Measurements from ENCODE around the gene FBXL14. TPM values are rescaled to one million over a fixed set of nuclear protein-coding genes. Genes with fewer than 3 reads are reported as not detected.

Gene FBXL14
- total RNA-seq, 1 experiment from 2014 or later: 23.6 TPM

DNA sequence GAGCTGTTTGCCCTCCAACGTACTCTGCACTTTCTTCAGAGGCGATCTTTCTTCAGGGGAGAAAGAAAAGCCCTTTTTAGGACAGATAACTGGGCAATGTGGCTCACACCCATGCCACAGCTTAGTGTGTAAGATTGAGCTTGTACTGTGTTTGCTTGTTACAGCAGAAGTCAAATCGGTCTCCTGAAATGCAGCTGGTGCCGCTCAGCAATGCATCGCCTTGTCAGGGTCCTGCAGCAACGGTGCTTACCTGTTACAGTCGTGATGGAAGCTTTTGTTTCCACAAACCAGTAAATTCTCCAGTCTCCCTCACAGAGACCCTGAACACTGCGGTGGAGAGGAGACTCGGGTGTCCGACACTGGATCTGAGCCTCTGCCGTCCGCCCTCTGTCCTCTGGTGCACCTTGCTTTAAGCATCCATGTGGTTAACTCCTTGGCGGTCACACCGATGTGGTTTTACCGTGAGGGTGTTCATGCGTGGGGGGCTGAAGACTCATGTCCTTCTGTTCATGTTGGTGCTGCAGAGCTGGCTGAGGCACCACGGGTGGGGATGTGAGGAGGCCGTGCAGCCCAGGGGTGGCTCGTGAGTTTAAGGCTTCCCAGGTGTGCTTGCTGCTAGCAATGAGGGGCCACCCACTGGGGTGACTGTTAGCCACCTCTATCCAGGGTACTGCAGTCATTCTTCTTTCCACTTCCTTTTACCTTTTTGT, 47.3 kb downstream of the FBXL14 start:
- no peaks in the 10 kb centered on the region for H3K9me3 Mint-ChIP-seq (ENCODE audit: unreplicated experiment)

GRCh38 chr12:1544996-1545700, 49.2 kb downstream of the FBXL14 start:
- no peaks in the 10 kb centered on the region for H3K36me3 ChIP-seq (ENCODE audit: control insufficient read depth, insufficient read depth, low read length)
- H3K36me3 Mint-ChIP-seq (ENCODE audit: insufficient read depth, unreplicated experiment): no peaks in the 10 kb centered on the region
- DNase-seq: no peak
- no peaks in the 10 kb centered on the region for H3K4me1 ChIP-seq
- H3K9me3 Mint-ChIP-seq (ENCODE audit: unreplicated experiment): no peaks in the 10 kb centered on the region
- TF ChIP-seq CTCF (IDR thresholded peaks at IDR 0.05; ENCODE audit: insufficient read depth in 1 of 2, low read depth in 1 of 2, low read length in 1 of 2, severe bottlenecking in 1 of 2, unreplicated experiment in 1 of 2): peak; percentile 16 to 39
- no peaks in the 10 kb centered on the region for H3K27me3 ChIP-seq (replicated peaks; ENCODE audit: control insufficient read depth, insufficient read depth, low read length)
- H3K27me3 Mint-ChIP-seq (ENCODE audit: insufficient read depth, unreplicated experiment): no peaks in the 10 kb centered on the region
- CTCF ChIA-PET: interaction anchor here (0.6 to 1.6 kb wide), 3 partner anchors 38 to 427 kb away, joined by 3 to 16 read pairs (median 3); no protein-coding TSS in a partner anchor
- no peak overlapping the region for H3K4me3 Mint-ChIP-seq (ENCODE audit: unreplicated experiment)
- no peak overlapping the region for H3K27ac Mint-ChIP-seq (ENCODE audit: unreplicated experiment)
- H3K4me1 Mint-ChIP-seq (ENCODE audit: low read depth, unreplicated experiment): no peaks in the 10 kb centered on the region
- intact Hi-C loops (cut with micrococcal nuclease; ENCODE audit: unreplicated experiment): no loop called here
- POLR2A ChIA-PET: no interaction called here
- BruUV-seq (replicated peaks): no TSS peak
- H3K4me3 ChIP-seq (ENCODE audit: low read depth, low read length): no peak overlapping the region
- peaks cover 3% of the 10 kb centered on the region; the same call in 1 of the 2 replicates for H3K9me3 ChIP-seq

More for the DNA sequence above, 47.3 kb downstream of the FBXL14 start:
- no peak for TF ChIP-seq CTCF (IDR thresholded peaks at IDR 0.05; ENCODE audit: insufficient read depth in 1 of 2, low read depth in 1 of 2, low read length in 1 of 2, severe bottlenecking in 1 of 2, unreplicated experiment in 1 of 2)
- BruUV-seq (replicated peaks): no TSS peak
- H3K4me3 ChIP-seq (ENCODE audit: low read depth, low read length): no peak overlapping the region
- H3K4me3 Mint-ChIP-seq (ENCODE audit: unreplicated experiment): no peak overlapping the region
- ChIA-PET CTCF (interaction anchor here (0.6 to 1.7 kb wide), 2 partner anchors 58 to 429 kb away, joined by 3 to 5 read pairs; no protein-coding TSS in a partner anchor), POLR2A (no interaction called here)
- no peak for DNase-seq
- H3K9me3 ChIP-seq: peaks cover 5% of the 10 kb centered on the region; the same call in 1 of the 2 replicates
- no peaks in the 10 kb centered on the region for H3K4me1 ChIP-seq
- H3K4me1 Mint-ChIP-seq (ENCODE audit: low read depth, unreplicated experiment): no peaks in the 10 kb centered on the region
- H3K36me3 ChIP-seq (ENCODE audit: control insufficient read depth, insufficient read depth, low read length): no peaks in the 10 kb centered on the region
- no peaks in the 10 kb centered on the region for H3K36me3 Mint-ChIP-seq (ENCODE audit: insufficient read depth, unreplicated experiment)
- intact Hi-C loops (cut with micrococcal nuclease; ENCODE audit: unreplicated experiment): no loop called here
- H3K27ac Mint-ChIP-seq (ENCODE audit: unreplicated experiment): no peak overlapping the region
- H3K27me3 ChIP-seq (replicated peaks; ENCODE audit: control insufficient read depth, insufficient read depth, low read length): no peaks in the 10 kb centered on the region
- H3K27me3 Mint-ChIP-seq (ENCODE audit: insufficient read depth, unreplicated experiment): no peaks in the 10 kb centered on the region

GRCh38 chr12:1542599-1542998, 51.8 kb downstream of the FBXL14 start:
- DNase-seq: no peak
- Mint-ChIP-seq H3K27ac (ENCODE audit: unreplicated experiment) (no peak overlapping the region), H3K4me3 (ENCODE audit: unreplicated experiment) (no peak overlapping the region), H3K9me3 (ENCODE audit: unreplicated experiment) (no peaks in the 10 kb centered on the region), H3K36me3 (ENCODE audit: insufficient read depth, unreplicated experiment) (no peaks in the 10 kb centered on the region), H3K27me3 (ENCODE audit: insufficient read depth, unreplicated experiment) (peaks cover 6% of the 10 kb centered on the region), H3K4me1 (ENCODE audit: low read depth, unreplicated experiment) (no peaks in the 10 kb centered on the region)
- Histone ChIP-seq H3K9me3 (no peaks in the 10 kb centered on the region), H3K4me1 (no peaks in the 10 kb centered on the region), H3K4me3 (ENCODE audit: low read depth, low read length) (no peak overlapping the region), H3K27me3 (replicated peaks; ENCODE audit: control insufficient read depth, insufficient read depth, low read length) (peaks cover 2% of the 10 kb centered on the region; the same call in 1 of the 2 replicates), H3K36me3 (ENCODE audit: control insufficient read depth, insufficient read depth, low read length) (no peaks in the 10 kb centered on the region)
- TF ChIP-seq CTCF (IDR thresholded peaks at IDR 0.05; ENCODE audit: insufficient read depth in 1 of 2, low read depth in 1 of 2, low read length in 1 of 2, severe bottlenecking in 1 of 2, unreplicated experiment in 1 of 2): no peak
- intact Hi-C loops (cut with micrococcal nuclease; ENCODE audit: unreplicated experiment): no loop called here
- BruUV-seq (replicated peaks): no TSS peak
- ChIA-PET POLR2A (no interaction called here), CTCF (no interaction called here)

Measured in Caco-2 (cell line).